AG04450 (cell line): ENCODE measurements around the gene METTL2B. TPM values are rescaled to one million over a fixed set of nuclear protein-coding genes. Genes with fewer than 3 reads are reported as not detected.
"Not testable (repeated sequence)": the region's sequence is repeated elsewhere in the genome, so short reads cannot be mapped to it uniquely, and the experiment has no call there.

Experiments used
- CTCF ChIA-PET: fragments of 300-600, 350-600 bp; formaldehyde crosslinking; extraction: SDS; loops from one replicate; lab custom pipeline; 2022; ENCODE audit warnings: antibody characterized with exemption, inconsistent platforms; lab: Charles Lee
- POLR2A ChIA-PET: fragments of 350-600 bp; formaldehyde crosslinking; extraction: SDS; loops from one replicate; lab custom pipeline; 2021; ENCODE audit warnings: antibody characterized with exemption, inconsistent platforms; lab: Yijun Ruan, JAX
- DNase-seq: peaks from one replicate; pipeline ENCODE4 v3.0.0-alpha.2; 2011; ENCODE audit warnings: low read depth, low spot score
- H3K27ac ChIP-seq: one replicate; pipeline ENCODE4 v1.5.1; 2012; ENCODE audit warnings: low read depth, low read length, control low read depth
- H3K27me3 ChIP-seq: one replicate; pipeline ENCODE4 v1.6.0; 2012; ENCODE audit warnings: low read length; ENCODE audit not compliant: control insufficient read depth, insufficient read depth
- H3K4me3 ChIP-seq: 2 replicates; pipeline ENCODE4 v1.5.1; 2011; ENCODE audit warnings: mild to moderate bottlenecking, low read depth, low read length, control low read depth
- H3K9me3 ChIP-seq: 2 replicates; pipeline ENCODE4 v1.5.1; 2012; ENCODE audit warnings: low read length; ENCODE audit not compliant: control insufficient read depth, insufficient read depth
- polyA plus RNA-seq: library from polyadenylated mRNA; depleted of rRNA; stranded (reverse); fragments of >200 nt; gene quantifications from 2 replicates; pipeline ENCODE4 v1.2.3, GENCODE V29; 2011
- TF ChIP-seq, protein P1 (sequence below): IDR thresholded peaks from 2 replicates; pipeline ENCODE4 v1.5.1; 2011; ENCODE audit warnings: low read depth, low read length, control low read depth, inconsistent platforms

Gene METTL2B
- polyA plus RNA-seq, 1 experiment: 25.9 TPM

DNA sequence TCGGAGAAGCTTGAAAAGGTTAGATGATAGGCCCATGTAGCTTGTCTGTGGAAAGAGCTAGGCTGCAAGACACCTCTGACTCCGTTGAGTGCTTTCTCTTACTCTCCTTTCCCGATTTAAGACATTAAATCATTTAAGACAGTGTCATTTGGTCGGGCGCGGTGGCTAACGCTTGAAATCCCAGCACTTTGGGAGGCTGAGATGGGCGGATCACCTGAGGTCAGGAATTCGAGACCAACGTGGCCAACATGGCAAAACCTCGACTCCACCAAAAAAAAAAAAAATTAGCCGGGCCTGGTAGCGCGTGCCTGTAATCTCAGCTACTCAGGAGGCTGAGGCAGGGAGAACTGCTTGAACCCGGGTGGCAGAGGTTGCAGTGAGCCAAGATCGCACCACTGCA, 52.6 kb downstream of the METTL2B start:
- H3K27ac ChIP-seq, H3K4me3 ChIP-seq, H3K27me3 ChIP-seq, CTCF ChIA-PET, POLR2A ChIA-PET, DNase-seq, H3K9me3 ChIP-seq: not testable (repeated sequence)

DNA sequence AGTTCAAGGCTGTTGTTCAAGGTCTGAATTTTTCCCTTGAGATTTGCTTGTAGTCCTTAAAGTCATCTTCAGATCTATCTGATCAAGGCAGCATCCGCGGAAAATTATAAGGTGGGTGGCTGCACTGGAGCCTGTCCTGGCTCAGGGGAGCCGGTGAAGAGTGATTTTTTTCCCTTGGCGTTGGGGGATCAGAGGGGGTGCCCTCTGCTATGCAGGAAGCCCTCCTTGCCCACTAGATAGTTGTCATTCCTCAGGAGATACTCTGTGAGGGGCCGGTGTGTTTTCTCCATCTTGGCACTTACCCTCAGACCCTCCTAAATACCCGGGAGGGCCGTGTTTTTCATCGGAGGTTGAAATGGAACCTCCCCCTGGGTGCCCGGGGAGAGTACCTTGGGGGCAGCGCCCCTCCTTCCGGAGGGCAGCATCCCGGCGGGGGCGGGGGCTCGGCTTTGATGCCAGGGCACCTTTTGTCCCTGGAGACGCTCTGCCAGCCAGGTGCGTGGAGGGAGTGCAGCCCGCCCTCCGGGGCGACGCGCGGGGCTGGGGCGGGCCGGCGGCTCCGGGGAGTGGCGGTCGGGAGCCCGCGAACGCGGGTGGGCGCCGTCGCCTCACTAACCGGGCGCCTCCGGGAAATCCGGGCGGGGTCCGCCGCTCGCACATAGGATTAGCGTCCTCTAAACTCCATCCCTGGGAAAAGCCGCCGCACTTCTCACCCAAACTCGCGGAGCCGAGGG, 53.7 kb downstream of the METTL2B start:
- CTCF ChIA-PET, H3K27ac ChIP-seq, POLR2A ChIA-PET, H3K9me3 ChIP-seq, H3K27me3 ChIP-seq, DNase-seq: not testable (repeated sequence)
- peak overlapping the region; percentile 78 for H3K4me3 ChIP-seq

DNA sequence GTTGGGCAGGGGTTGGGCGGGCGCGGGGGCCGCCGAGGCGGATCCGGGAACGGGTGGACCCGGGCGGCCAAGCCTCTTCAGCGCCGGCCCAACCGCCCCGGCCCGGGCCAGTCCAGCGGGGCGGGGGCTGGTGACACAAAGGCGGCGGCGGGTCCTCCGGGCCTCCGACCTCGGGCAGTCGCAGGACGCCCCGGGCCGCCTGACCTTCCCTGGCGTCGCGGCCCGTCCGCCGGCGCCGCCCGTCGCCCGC, 54.2 kb downstream of the METTL2B start:
- Histone ChIP-seq H3K9me3 (no peaks in the 10 kb centered on the region), H3K27ac (no peak overlapping the region), H3K27me3 (no peaks in the 10 kb centered on the region), H3K4me3 (peak overlapping the region; percentile 78)
- ChIA-PET CTCF (no interaction called here), POLR2A (no interaction called here)
- no peak for DNase-seq
- TF ChIP-seq, protein P1, sequence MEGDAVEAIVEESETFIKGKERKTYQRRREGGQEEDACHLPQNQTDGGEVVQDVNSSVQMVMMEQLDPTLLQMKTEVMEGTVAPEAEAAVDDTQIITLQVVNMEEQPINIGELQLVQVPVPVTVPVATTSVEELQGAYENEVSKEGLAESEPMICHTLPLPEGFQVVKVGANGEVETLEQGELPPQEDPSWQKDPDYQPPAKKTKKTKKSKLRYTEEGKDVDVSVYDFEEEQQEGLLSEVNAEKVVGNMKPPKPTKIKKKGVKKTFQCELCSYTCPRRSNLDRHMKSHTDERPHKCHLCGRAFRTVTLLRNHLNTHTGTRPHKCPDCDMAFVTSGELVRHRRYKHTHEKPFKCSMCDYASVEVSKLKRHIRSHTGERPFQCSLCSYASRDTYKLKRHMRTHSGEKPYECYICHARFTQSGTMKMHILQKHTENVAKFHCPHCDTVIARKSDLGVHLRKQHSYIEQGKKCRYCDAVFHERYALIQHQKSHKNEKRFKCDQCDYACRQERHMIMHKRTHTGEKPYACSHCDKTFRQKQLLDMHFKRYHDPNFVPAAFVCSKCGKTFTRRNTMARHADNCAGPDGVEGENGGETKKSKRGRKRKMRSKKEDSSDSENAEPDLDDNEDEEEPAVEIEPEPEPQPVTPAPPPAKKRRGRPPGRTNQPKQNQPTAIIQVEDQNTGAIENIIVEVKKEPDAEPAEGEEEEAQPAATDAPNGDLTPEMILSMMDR: no peak

DNA sequence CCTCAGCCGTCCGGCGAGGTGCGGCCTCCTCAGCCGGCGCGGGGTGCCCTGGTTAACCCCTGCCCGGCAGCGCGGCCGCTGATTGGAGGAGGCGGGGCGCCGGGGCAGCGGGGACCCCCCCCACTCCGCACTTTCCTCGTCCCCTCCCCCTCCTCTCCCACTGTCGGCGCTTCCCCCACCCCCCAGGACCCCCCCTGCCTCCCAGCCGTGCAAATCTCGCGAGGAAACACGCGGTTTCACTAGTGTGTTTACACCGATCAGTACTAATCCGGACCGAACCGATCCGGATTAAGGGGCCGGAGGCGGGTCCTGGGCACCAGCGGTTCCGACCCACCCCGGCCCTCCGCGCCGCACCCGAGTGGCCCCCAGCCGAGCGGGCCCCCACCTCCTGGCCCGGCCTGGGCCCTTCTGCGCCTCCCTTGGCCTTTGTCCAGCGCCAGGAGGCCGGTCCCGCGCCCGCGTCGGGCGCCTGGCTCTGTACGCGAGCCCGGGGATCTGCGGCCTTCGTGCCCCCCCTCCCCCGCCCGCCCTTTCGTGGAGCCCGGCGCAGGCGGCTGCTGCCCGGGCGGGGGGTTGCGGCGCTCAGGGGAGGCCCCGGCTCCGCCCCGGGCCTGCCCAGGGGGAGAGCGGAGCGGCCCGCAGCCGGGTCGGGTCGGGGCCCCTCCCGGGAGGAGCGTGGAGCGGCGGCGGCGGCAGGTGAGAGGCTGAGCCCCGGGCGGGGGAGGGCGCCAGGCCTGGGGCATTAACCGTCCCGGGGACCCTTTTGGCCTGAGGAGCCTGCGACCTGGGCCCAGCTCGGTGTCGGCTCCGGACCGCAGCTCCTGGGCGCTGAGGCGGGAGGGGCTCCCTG, 54.8 kb downstream of the METTL2B start:
- POLR2A ChIA-PET, H3K27ac ChIP-seq, H3K27me3 ChIP-seq, H3K9me3 ChIP-seq, CTCF ChIA-PET: not testable (repeated sequence)
- peak; percentile 71 for DNase-seq
- H3K4me3 ChIP-seq: peak overlapping the region; percentile 78

DNA sequence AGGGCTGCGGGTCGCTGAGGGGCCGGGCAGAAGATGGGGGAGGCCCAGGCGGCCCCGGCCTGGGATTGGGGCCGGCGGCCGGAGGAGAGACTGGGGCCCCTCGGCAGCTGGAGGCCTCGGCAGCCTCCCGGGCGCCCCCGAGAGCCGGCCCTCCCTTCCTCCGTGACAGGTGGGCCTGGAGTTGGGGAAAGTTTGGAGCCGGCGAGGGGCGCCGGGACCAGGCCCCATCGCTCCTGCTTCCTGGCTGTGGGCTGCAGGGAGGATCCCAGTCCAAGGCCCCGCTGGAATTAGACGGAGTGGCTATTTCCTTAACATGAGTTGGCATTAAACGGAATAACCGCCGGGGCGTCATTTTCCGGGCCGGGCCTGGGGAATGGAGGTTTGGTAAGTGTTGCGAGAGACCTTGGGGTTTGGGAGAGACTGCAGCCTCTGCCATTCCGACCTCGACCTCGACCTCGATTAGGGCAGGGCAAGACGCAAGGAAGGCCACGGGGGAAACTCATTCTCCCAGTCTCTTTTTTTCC, 55.5 kb downstream of the METTL2B start:
- POLR2A ChIA-PET, DNase-seq, H3K9me3 ChIP-seq, H3K27me3 ChIP-seq, CTCF ChIA-PET: not testable (repeated sequence)
- Histone ChIP-seq H3K27ac (peak overlapping the region; percentile 52), H3K4me3 (peak overlapping the region; percentile 78)

DNA sequence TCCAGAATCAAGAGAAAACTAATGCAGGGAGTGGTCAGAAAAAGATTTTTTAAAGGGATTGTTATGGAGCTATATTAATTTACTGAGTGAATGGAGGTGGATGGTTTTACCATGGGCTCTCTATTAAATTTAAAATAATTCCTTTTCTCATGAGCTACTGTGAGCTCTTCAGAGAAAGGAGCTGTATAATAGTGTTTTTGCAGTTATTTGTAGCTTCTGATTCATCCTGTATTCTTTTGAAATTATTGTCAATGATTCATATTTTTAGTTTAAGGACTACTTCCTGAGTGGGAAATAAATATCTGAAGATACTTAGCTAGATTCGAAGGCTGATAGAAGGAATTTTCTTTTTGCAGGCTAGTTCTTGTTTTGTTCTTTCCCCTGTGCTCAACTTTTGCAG, 56.4 kb downstream of the METTL2B start:
- POLR2A ChIA-PET, H3K27me3 ChIP-seq, H3K9me3 ChIP-seq, CTCF ChIA-PET, DNase-seq, H3K27ac ChIP-seq: not testable (repeated sequence)
- peak overlapping the region; percentile 53 for H3K4me3 ChIP-seq

DNA sequence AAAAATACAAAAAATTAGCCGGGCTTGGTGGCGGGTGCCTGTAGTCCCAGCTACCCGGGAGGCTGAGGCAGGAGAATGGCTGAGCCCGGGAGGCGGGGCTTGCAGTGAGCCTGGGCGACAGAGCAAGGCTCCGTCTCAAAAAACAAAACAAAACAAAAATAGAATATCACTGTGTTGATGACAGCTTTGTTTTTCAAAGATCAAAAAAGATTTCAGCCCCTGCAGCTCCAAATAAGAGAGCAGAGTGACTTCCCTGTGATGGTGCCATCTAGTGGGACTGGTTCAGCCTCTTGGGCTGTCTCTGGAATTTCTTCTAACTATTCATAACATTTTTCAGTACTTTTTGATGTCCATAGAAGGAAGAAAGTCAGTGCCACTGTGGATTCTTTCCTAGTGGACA, 60.9 kb downstream of the METTL2B start:
- CTCF ChIA-PET: interaction anchor here (1.1 kb wide), 1 partner anchor 109 kb away, joined by 3 read pairs; no protein-coding TSS in a partner anchor
- H3K9me3 ChIP-seq, DNase-seq, H3K27me3 ChIP-seq, POLR2A ChIA-PET, H3K27ac ChIP-seq, H3K4me3 ChIP-seq: not testable (repeated sequence)
- TF ChIP-seq, protein P1: peak; percentile 36

DNA sequence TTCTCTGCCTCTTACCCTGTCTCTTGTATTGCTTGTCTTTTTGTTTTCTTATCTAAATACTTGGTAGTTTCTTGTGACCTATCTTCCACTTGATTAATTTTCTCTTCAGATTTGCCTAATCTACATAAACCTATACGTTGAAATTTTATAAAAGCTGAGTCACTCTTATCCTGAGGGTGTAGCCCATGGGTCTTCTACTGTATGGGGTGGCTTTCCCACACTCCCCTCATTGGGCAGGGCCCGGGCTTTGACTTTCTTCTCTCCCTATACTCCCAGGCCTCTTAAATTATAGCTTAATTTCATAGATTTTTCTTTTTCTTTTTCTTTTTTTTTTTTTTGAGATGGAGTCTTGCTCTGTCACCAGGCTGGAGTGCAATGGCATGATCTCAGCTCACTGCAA, 66.0 kb downstream of the METTL2B start:
- H3K4me3 ChIP-seq, H3K9me3 ChIP-seq, H3K27me3 ChIP-seq, DNase-seq, POLR2A ChIA-PET, CTCF ChIA-PET, H3K27ac ChIP-seq: not testable (repeated sequence)

DNA sequence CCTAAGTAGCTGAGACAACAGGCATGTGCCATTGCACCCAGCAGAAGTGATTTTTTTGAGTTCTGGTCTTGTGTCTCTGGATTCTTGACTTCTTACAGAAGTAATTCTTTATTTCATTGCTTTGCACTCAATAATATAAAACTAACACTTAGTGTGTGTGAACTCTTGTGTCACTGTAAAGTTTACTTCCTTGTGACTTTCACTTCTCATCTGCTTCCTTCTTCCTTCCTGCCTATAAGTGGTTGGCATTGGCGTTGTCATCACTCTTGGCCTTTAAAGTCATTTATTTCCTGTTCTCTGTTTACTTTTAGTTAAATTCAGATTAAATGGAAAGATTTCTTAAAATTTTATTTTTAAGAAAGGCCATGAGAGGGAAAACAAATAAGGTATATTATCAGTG, 66.8 kb downstream of the METTL2B start:
- CTCF ChIA-PET, POLR2A ChIA-PET, H3K9me3 ChIP-seq, H3K27ac ChIP-seq, H3K27me3 ChIP-seq, DNase-seq, H3K4me3 ChIP-seq: not testable (repeated sequence)

DNA sequence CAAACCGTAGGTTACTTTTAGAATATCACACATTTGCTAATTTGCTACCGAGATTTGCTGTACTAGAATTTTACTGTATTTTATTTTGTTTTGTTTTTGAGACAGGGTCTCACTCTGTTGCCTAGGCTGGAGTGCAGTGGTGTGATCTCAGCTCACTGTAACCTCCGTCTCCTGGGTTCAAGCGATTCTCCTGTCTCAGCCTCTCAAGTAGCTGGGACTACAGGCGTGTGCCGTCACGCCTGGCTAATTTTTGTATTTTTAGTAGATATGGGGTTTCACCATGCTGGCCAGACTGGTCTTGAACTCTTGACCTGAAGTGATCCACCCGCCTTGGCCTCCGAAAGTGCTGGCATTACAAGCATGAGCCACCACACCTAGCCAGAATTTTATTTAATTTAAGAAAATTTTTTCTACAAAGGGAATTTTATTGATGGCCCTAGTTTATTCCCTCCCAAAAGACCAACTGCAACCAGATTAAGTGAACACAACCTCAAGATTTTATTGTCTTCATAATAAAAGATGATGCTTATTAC, 69.8 kb downstream of the METTL2B start:
- CTCF ChIA-PET, DNase-seq, H3K27ac ChIP-seq, H3K9me3 ChIP-seq, H3K4me3 ChIP-seq, POLR2A ChIA-PET, H3K27me3 ChIP-seq: not testable (repeated sequence)
